DOHH2 (cell line): ENCODE results near the gene NEDD4L.

Source experiments
- EZH2phosphoT487 ChIP-seq: fragments of 200-600 bp; sonication (generic); IDR thresholded peaks from 2 replicates; pipeline ENCODE4 v1.6.1; 2017; ENCODE audit warnings: borderline replicate concordance, mild to moderate bottlenecking, antibody characterized with exemption, low read length, moderate library complexity, mixed read lengths
- TF ChIP-seq, protein P1 (sequence below): fragments of 200-600 bp; sonication (generic); IDR thresholded peaks from one replicate; pipeline ENCODE4 v1.5.1; 2014; ENCODE audit warnings: antibody characterized with exemption, mild to moderate bottlenecking, low read depth, low read length; ENCODE audit not compliant: poor library complexity, severe bottlenecking

DNA sequence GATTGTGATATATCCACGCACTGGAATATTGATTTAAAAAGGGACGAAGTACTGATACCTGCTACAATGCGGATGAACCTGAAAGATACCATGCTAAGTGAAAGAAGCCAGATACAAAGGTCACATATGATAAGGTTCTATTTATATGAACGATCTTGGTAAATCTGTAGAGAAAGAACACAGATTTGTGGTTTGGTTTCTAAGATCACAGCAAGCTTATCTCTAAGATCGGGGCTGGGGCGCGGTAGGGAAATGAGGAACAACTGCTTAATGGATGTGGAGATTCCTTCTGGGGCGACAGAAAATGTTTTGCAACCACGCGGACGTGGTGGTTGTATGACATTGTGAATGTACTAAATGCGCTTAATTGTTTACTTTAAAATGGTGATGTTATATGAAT is 60.1 kb downstream of the NEDD4L start:
- TF ChIP-seq EZH2phosphoT487, result no peak
- TF ChIP-seq, protein P1, sequence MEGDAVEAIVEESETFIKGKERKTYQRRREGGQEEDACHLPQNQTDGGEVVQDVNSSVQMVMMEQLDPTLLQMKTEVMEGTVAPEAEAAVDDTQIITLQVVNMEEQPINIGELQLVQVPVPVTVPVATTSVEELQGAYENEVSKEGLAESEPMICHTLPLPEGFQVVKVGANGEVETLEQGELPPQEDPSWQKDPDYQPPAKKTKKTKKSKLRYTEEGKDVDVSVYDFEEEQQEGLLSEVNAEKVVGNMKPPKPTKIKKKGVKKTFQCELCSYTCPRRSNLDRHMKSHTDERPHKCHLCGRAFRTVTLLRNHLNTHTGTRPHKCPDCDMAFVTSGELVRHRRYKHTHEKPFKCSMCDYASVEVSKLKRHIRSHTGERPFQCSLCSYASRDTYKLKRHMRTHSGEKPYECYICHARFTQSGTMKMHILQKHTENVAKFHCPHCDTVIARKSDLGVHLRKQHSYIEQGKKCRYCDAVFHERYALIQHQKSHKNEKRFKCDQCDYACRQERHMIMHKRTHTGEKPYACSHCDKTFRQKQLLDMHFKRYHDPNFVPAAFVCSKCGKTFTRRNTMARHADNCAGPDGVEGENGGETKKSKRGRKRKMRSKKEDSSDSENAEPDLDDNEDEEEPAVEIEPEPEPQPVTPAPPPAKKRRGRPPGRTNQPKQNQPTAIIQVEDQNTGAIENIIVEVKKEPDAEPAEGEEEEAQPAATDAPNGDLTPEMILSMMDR, result no peak
